Lung (tissue), 12 donors: ENCODE data around the gene ZCCHC24. TPM values are rescaled to one million over a fixed set of nuclear protein-coding genes. Genes with fewer than 3 reads are reported as not detected.
A peak's percentile ranks its signal among the peaks of the same experiment; 100 is the strongest.

Source experiments
- ATAC-seq: fragments of 200-7000 bp; cut with Tn5 transposase; one replicate; pipeline ENCODE4 v1.9.1; 2020; ENCODE audit warnings: moderate number of reproducible peaks; ENCODE audit not compliant: insufficient read depth, low FRiP score
- DNase-seq, 3 donors: peaks; one replicate each; pipeline ENCODE4 v3.0.0-alpha.2; 2013 to 2017
- H3K27ac ChIP-seq, 2 donors: one replicate each; pipeline ENCODE4 v1.5.1; 2013; ENCODE audit warnings: mild to moderate bottlenecking in 2 of 2, moderate library complexity in 2 of 2, control low read depth in 1 of 2, inconsistent platforms in 1 of 2, low read depth in 1 of 2, low read length in 1 of 2
- H3K27me3 ChIP-seq, 3 donors: one replicate each; pipeline ENCODE4 v1.5.1; 2013; ENCODE audit warnings: low read length in 2 of 3; ENCODE audit not compliant: control insufficient read depth in 3 of 3, insufficient read depth in 3 of 3
- H3K36me3 ChIP-seq, 4 donors: one replicate each; pipeline ENCODE4 v1.5.1; 2013; ENCODE audit warnings: low read length in 4 of 4, mild to moderate bottlenecking in 1 of 4, moderate library complexity in 1 of 4; ENCODE audit not compliant: control insufficient read depth in 4 of 4, insufficient read depth in 4 of 4
- H3K4me1 ChIP-seq, 5 donors: one replicate each; pipeline ENCODE4 v1.5.1; 2013; ENCODE audit warnings: low read length in 5 of 5, mild to moderate bottlenecking in 2 of 5, moderate library complexity in 1 of 5; ENCODE audit not compliant: control insufficient read depth in 5 of 5, insufficient read depth in 5 of 5
- H3K4me3 ChIP-seq: one replicate; pipeline ENCODE4 v1.5.1; 2013; ENCODE audit warnings: mild to moderate bottlenecking, control low read depth, moderate library complexity
- H3K9ac ChIP-seq, 2 donors: one replicate each; pipeline ENCODE4 v1.5.1; 2013; ENCODE audit warnings: low read length in 2 of 2, control low read depth in 1 of 2; ENCODE audit not compliant: insufficient read depth in 1 of 2
- H3K9me3 ChIP-seq, 4 donors: one replicate each; pipeline ENCODE4 v1.5.1; 2013; ENCODE audit warnings: low read length in 3 of 4, mild to moderate bottlenecking in 1 of 4, moderate library complexity in 1 of 4; ENCODE audit not compliant: control insufficient read depth in 4 of 4, insufficient read depth in 3 of 4
- WGBS, 2 donors: extraction: QIAGEN DNeasy Blood & Tissue Kit; methylation state at CpG; one replicate each; pipeline ENCODE4 v1.1.7; 2013; 5-methylcytosine and 5-hydroxymethylcytosine counted together
- polyA plus RNA-seq, 2 donors: library from polyadenylated mRNA; stranded (reverse); fragments of 200-250 nt; gene quantifications; one replicate each; pipeline ENCODE4 v1.2.1, GENCODE V29; 2013
- total RNA-seq, 2 donors: library from RNA; depleted of rRNA in 1 of 2; stranded (reverse); fragments of >200 nt in 1 of 2; gene quantifications; one replicate each; pipeline ENCODE4 v1.2.1, GENCODE V29; 2014 to 2021
- TF ChIP-seq, protein P1 (sequence below): IDR thresholded peaks from 2 replicates; pipeline ENCODE4 v1.5.1; 2012; ENCODE audit warnings: mild to moderate bottlenecking; ENCODE audit errors: control extremely low read depth, extremely low read depth
- donor health status: control.
- donor health status: control.
- donor health status: Bipolar disorder and iron deficiency.
- donor health status: healthy.
- donor health status: DM: yes; HTN: yes; CAD: no.

ZCCHC24 gene
- total and polyA plus RNA-seq, 4 donors = 10.4 to 33.5 (median 13.5) TPM

DNA sequence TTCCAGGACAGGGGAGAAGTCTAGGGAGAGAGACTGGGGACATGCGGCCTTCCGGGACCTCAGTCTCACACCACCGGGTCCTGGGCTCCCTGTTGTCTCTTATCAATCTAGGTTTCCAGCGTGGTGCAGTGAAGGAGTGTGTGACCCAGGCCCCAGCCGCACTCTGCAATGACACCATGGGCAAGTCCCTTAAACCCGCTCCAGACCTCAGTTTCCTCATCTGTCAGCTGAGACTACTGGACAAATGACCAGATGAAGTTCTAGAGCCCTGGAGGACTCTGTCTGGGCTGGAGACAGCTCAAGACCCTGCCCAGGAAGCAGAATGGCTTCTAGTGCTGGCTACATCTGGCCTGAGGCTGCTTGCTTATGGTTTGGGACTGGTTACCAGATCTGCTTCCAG lies 46.8 kb upstream of the ZCCHC24 start:
- H3K9ac ChIP-seq = no peak overlapping the region
- no peaks in the 10 kb centered on the region for H3K36me3 ChIP-seq
- DNase-seq = no peak
- H3K27me3 ChIP-seq = no peaks in the 10 kb centered on the region
- H3K4me1 ChIP-seq = peaks cover 0 to 15% (median 11%) of the 10 kb centered on the region in 5 donors
- no peak overlapping the region for H3K27ac ChIP-seq
- no peaks in the 10 kb centered on the region for H3K9me3 ChIP-seq
- 97 to 100% methylated on average over 6 of the region's 6 CpGs for WGBS, 2 donors
- no peak overlapping the region for H3K4me3 ChIP-seq
- ATAC-seq = no peak
- TF ChIP-seq, protein P1, sequence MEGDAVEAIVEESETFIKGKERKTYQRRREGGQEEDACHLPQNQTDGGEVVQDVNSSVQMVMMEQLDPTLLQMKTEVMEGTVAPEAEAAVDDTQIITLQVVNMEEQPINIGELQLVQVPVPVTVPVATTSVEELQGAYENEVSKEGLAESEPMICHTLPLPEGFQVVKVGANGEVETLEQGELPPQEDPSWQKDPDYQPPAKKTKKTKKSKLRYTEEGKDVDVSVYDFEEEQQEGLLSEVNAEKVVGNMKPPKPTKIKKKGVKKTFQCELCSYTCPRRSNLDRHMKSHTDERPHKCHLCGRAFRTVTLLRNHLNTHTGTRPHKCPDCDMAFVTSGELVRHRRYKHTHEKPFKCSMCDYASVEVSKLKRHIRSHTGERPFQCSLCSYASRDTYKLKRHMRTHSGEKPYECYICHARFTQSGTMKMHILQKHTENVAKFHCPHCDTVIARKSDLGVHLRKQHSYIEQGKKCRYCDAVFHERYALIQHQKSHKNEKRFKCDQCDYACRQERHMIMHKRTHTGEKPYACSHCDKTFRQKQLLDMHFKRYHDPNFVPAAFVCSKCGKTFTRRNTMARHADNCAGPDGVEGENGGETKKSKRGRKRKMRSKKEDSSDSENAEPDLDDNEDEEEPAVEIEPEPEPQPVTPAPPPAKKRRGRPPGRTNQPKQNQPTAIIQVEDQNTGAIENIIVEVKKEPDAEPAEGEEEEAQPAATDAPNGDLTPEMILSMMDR = no peak

DNA sequence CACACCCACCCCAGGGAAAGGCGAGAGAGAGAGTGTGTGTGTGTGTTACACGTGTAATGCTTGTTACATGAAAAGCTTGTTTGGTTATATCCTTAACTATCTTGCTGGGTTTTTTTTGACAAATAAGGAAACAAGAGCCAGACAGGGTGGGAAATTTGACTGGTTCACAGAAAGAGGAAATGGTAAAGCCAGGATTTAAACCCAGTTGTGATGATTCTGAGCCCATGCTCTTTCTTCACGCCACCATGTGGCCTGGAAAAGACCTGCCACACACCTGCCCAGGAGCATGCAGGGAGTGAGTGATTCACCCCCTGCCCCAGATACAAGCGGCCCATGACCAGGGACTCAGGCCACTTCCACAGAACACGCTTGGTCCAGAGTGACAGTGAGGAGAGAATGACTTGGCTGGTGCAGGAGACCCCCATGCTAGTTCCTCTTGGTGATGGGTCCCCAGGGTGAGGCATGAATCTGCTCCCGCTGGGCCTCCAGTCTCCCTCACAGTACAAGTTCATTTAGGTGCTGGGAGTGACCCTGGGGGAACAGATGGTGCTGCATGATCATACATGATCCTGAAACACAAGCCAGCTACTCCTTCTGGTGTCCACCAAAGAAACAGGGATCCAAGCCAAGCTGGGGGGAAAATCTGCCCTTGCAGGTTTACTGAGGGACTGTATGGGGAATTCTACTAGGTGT lies 45.9 kb upstream of the ZCCHC24 start:
- no peak for DNase-seq

DNA sequence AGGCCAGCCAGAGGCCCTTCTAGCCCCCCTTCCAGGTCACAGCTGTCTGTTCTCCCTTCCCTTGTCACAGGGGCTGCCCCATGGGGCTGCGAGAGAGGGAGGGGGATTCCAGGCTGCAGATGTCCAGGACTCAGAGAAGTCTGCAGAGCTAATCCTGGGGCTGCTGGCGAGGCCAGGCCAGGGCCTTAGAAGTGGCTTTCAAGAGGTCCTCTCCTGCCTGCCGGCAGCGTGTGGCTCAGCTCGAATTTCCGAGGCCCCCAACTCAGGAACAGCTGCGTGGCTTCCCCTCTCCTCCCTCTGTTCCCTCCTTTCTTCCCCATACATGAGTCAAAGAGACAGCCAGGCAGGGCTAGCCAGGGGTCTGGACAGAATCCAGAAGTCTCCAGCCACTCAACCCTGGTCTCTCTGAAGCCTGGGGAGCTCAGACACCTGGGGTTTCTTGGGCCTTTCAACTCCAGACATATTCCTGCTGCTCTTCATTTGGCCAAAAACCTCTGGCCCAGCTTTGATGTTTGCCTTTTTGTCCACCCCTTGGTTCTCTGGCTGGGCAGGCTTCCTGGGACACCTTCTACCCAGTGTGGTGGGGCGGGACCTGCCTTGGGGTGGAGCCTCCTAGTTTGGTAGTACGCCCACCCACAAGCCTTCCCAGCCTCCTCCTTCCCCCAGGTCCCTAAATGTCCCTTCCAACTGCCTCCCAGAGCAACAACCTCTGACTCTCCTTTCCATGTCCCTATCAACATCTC lies 45.1 kb upstream of the ZCCHC24 start:
- H3K36me3 ChIP-seq = no peaks in the 10 kb centered on the region
- no peaks in the 10 kb centered on the region for H3K27me3 ChIP-seq
- 65 to 67% methylated on average over 9 of the region's 9 CpGs for WGBS, 2 donors
- peak overlapping the region in 1 of 2 donors; percentile 30 for H3K27ac ChIP-seq
- H3K4me3 ChIP-seq = no peak overlapping the region
- H3K4me1 ChIP-seq = peaks cover 0 to 15% (median 11%) of the 10 kb centered on the region in 5 donors
- ATAC-seq (no peak), DNase-seq (peak; percentile 77 to 90 (median 79))
- no peaks in the 10 kb centered on the region for H3K9me3 ChIP-seq
- H3K9ac ChIP-seq = no peak overlapping the region
- TF ChIP-seq, protein P1 = no peak

More for the DNA sequence above, 45.9 kb upstream of the ZCCHC24 start:
- Histone ChIP-seq H3K9ac (no peak overlapping the region), H3K36me3 (no peaks in the 10 kb centered on the region), H3K4me3 (no peak overlapping the region), H3K27ac (no peak overlapping the region), H3K4me1 (peaks cover 0 to 15% (median 11%) of the 10 kb centered on the region in 5 donors), H3K27me3 (no peaks in the 10 kb centered on the region), H3K9me3 (no peaks in the 10 kb centered on the region)
- 87% methylated on average over 6 of the region's 6 CpGs for WGBS, 2 donors
- TF ChIP-seq, protein P1 = no peak
- no peak for ATAC-seq
